ENCODE measurements around the gene EFNB2. TPM values are rescaled to one million over a fixed set of nuclear protein-coding genes. Genes with fewer than 3 reads are reported as not detected.
A peak's percentile ranks its signal among the peaks of the same experiment; 100 is the strongest.

The EFNB2 gene
- total and polyA plus RNA-seq, 12 donors, result 9.7 to 21.1 (median 14.3) TPM

DNA sequence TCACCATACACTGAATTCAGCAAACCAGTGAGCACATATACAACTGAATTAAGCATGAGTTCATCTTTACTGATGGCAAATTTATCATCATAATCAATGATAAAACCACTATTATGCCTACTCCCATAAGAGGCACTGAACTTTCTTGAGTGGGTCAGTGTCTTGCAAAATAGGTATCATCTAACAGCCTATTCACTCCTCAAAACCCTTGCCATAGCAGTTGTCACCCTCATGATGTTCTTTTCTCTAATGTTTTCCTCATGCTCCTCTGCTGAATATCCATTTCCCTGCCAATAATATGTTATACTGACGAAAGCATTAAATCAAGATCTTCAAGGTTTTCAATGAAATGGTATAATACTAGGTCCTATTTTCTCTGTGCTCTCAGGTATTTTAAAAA lies 26.8 kb upstream of the EFNB2 start:
- Histone ChIP-seq H3K36me3 (peaks cover 0 to 22% (median 9%) of the 10 kb centered on the region in 9 donors), H3K9me3 (no peaks in the 10 kb centered on the region), H3K27ac (peak overlapping the region in 6 of 10 donors; percentile 27 to 61 (median 46)), H3K4me1 (peaks cover 23 to 95% (median 84%) of the 10 kb centered on the region in 9 donors), H3K4me3 (peak overlapping the region in 1 of 10 donors; percentile 16), H3K27me3 (no peaks in the 10 kb centered on the region)
- TF ChIP-seq, protein P1, sequence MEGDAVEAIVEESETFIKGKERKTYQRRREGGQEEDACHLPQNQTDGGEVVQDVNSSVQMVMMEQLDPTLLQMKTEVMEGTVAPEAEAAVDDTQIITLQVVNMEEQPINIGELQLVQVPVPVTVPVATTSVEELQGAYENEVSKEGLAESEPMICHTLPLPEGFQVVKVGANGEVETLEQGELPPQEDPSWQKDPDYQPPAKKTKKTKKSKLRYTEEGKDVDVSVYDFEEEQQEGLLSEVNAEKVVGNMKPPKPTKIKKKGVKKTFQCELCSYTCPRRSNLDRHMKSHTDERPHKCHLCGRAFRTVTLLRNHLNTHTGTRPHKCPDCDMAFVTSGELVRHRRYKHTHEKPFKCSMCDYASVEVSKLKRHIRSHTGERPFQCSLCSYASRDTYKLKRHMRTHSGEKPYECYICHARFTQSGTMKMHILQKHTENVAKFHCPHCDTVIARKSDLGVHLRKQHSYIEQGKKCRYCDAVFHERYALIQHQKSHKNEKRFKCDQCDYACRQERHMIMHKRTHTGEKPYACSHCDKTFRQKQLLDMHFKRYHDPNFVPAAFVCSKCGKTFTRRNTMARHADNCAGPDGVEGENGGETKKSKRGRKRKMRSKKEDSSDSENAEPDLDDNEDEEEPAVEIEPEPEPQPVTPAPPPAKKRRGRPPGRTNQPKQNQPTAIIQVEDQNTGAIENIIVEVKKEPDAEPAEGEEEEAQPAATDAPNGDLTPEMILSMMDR (IDR thresholded peaks at IDR 0.05), result no peak
- DNase-seq (no peak), ATAC-seq (no peak)
- intact Hi-C loops (cut with DNase I), result loop anchor here in 4 of 10 donors (10.0 kb wide), 4 partner anchors 122 to 352 kb away; no protein-coding TSS in a partner anchor
- WGBS, 2 donors, result 65 to 79% methylated on average over 1 of the region's 1 CpG

GRCh38 chr13:106561551-106562170 lies 26.2 kb upstream of the EFNB2 start:
- ATAC-seq, result peak; percentile 67 to 85 (median 82)
- DNase-seq, result peak in 1 of 2 donors; percentile 52
- TF ChIP-seq, protein P1 (IDR thresholded peaks at IDR 0.05), result no peak
- Histone ChIP-seq H3K4me1 (peaks cover 23 to 98% (median 85%) of the 10 kb centered on the region in 9 donors), H3K27ac (peak overlapping the region in 8 of 10 donors; percentile 27 to 61 (median 46)), H3K27me3 (no peaks in the 10 kb centered on the region), H3K4me3 (peak overlapping the region in 5 of 10 donors; percentile 2 to 31 (median 16)), H3K36me3 (peaks cover 0 to 29% (median 15%) of the 10 kb centered on the region in 9 donors), H3K9me3 (no peaks in the 10 kb centered on the region)
- whole genome bisulfite sequencing, 2 donors, result 27% methylated on average over 6 of the region's 6 CpGs
- intact Hi-C loops (cut with DNase I), result loop anchor here in 4 of 10 donors (10.0 kb wide), 4 partner anchors 123 to 353 kb away; no protein-coding TSS in a partner anchor

DNA sequence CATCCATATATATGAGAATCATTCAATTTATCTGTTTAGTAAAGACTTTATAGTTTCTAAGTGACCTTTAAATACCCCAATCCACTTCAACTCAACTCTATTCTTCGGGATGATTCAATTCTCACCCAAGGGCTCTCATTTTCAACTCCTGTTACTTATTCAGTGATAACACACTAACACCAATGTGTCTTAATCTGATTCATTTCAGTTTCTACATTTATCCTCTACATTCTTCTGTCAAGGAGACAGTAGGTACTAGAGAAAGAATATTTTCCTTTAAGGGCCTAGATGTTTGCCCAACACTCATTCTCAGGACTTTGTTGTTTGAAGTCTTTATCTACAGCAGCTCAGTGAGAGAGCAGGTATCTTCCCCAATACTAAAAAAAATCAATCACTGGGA lies 25.4 kb upstream of the EFNB2 start:
- peaks cover 21 to 97% (median 78%) of the 10 kb centered on the region in 9 donors for H3K4me1 ChIP-seq
- TF ChIP-seq, protein P1 (IDR thresholded peaks at IDR 0.05), result no peak
- intact Hi-C loops (cut with DNase I), result loop anchor here in 4 of 10 donors (10.0 kb wide), 4 partner anchors 124 to 354 kb away; no protein-coding TSS in a partner anchor
- peaks cover 0 to 37% (median 23%) of the 10 kb centered on the region in 9 donors for H3K36me3 ChIP-seq
- DNase-seq (no peak), ATAC-seq (no peak)
- H3K4me3 ChIP-seq, result peak overlapping the region in 1 of 10 donors; percentile 3
- H3K9me3 ChIP-seq, result no peaks in the 10 kb centered on the region
- H3K27ac ChIP-seq, result peak overlapping the region in 2 of 10 donors; percentile 40 to 61
- WGBS, 2 donors, result 31 to 60% methylated on average over 1 of the region's 1 CpG
- no peaks in the 10 kb centered on the region for H3K27me3 ChIP-seq

DNA sequence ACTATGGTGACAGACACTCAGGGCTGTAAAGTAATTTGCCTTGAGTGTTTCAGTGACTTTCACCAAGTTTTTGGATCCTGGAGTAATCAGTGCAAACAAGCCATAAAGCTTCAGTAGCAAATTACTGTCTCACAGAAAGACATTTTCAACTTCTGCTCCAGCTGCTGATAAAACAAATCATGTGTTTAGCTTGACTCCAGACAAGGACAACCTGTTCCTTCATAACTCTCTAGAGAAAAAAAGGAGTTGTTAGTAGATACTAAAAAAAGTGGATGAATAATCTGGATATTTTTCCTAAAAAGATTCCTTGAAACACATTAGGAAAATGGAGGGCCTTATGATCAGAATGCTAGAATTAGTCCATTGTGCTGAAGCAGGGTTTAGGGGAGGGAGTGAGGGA lies 23.1 kb upstream of the EFNB2 start:
- no peak overlapping the region for H3K4me3 ChIP-seq
- H3K9me3 ChIP-seq, result no peaks in the 10 kb centered on the region
- ATAC-seq (peak in 1 of 8 donors; percentile 41), DNase-seq (no peak)
- H3K36me3 ChIP-seq, result peaks cover 0 to 60% (median 38%) of the 10 kb centered on the region in 9 donors
- H3K27ac ChIP-seq, result peak overlapping the region in 4 of 10 donors; percentile 5 to 54 (median 20)
- H3K27me3 ChIP-seq, result no peaks in the 10 kb centered on the region
- peaks cover 11 to 89% (median 57%) of the 10 kb centered on the region in 9 donors for H3K4me1 ChIP-seq
- intact Hi-C loops (cut with DNase I), result loop anchor here in 1 of 10 donors (10.0 kb wide), 1 partner anchor 126 kb away; no protein-coding TSS in a partner anchor
- TF ChIP-seq, protein P1 (IDR thresholded peaks at IDR 0.05), result no peak
